ENCODE data around the gene MRNIP.

MRNIP gene

GRCh38 chr5:179822444-179822990 lies 36.1 kb downstream of the MRNIP start:
- Histone ChIP-seq H3K36me3 (ENCODE audit: insufficient read depth, low read depth, low read length) (peaks cover 48% of the 10 kb centered on the region), H3K27ac (ENCODE audit: low read length) (no peak overlapping the region), H3K9ac (ENCODE audit: low read depth, low read length) (peak overlapping the region; percentile 20; the same call in 1 of the 2 replicates), H3K4me1 (ENCODE audit: insufficient read depth, low read length) (peaks cover 21% of the 10 kb centered on the region), H3K27me3 (ENCODE audit: insufficient read depth, low read length) (peaks cover 14% of the 10 kb centered on the region; the same call in 1 of the 2 replicates), H3K9me3 (ENCODE audit: insufficient read depth, low read depth, low read length) (no peaks in the 10 kb centered on the region), H3K4me3 (ENCODE audit: low read length) (peak overlapping the region; percentile 85; the same call in 1 of the 2 replicates)

GRCh38 chr5:179822059-179822432 lies 36.6 kb downstream of the MRNIP start:
- H3K4me1 ChIP-seq (ENCODE audit: insufficient read depth, low read length) = peaks cover 21% of the 10 kb centered on the region
- H3K9ac ChIP-seq (ENCODE audit: low read depth, low read length) = peak overlapping the region; percentile 20; the same call in 1 of the 2 replicates
- H3K4me3 ChIP-seq (ENCODE audit: low read length) = peak overlapping the region; percentile 85
- no peak overlapping the region for H3K27ac ChIP-seq (ENCODE audit: low read length)
- no peaks in the 10 kb centered on the region for H3K9me3 ChIP-seq (ENCODE audit: insufficient read depth, low read depth, low read length)
- peaks cover 19% of the 10 kb centered on the region; the same call in 1 of the 2 replicates for H3K27me3 ChIP-seq (ENCODE audit: insufficient read depth, low read length)
- peaks cover 43% of the 10 kb centered on the region for H3K36me3 ChIP-seq (ENCODE audit: insufficient read depth, low read depth, low read length)

- Histone ChIP-seq H3K36me3 (ENCODE audit: insufficient read depth, low read depth, low read length) (peaks cover 37% of the 10 kb centered on the region), H3K4me1 (ENCODE audit: insufficient read depth, low read length) (peaks cover 21% of the 10 kb centered on the region), H3K27me3 (ENCODE audit: insufficient read depth, low read length) (peaks cover 24% of the 10 kb centered on the region; the same call in 1 of the 2 replicates), H3K4me3 (ENCODE audit: low read length) (peak overlapping the region; percentile 85), H3K9ac (ENCODE audit: low read depth, low read length) (peak overlapping the region; percentile 82), H3K27ac (ENCODE audit: low read length) (no peak overlapping the region), H3K9me3 (ENCODE audit: insufficient read depth, low read depth, low read length) (no peaks in the 10 kb centered on the region)
Measured at GRCh38 chr5:179821298-179822058, 37.1 kb downstream of the MRNIP start.

- H3K4me1 ChIP-seq (ENCODE audit: insufficient read depth, low read length) = peaks cover 21% of the 10 kb centered on the region
- peaks cover 32% of the 10 kb centered on the region; the same call in 1 of the 2 replicates for H3K27me3 ChIP-seq (ENCODE audit: insufficient read depth, low read length)
- H3K9me3 ChIP-seq (ENCODE audit: insufficient read depth, low read depth, low read length) = no peaks in the 10 kb centered on the region
- peak within 1 kb of the TSS; percentile 85 for H3K4me3 ChIP-seq (ENCODE audit: low read length)
- H3K9ac ChIP-seq (ENCODE audit: low read depth, low read length) = peak within 1 kb of the TSS; percentile 82
- H3K27ac ChIP-seq (ENCODE audit: low read length) = peak within 1 kb of the TSS; percentile 3
- peaks cover 29% of the 10 kb centered on the region for H3K36me3 ChIP-seq (ENCODE audit: insufficient read depth, low read depth, low read length)
Measured at GRCh38 chr5:179820483-179821297, 37.9 kb downstream of the MRNIP start, which contains the start of gene SQSTM1. Gene SQSTM1, plus strand, starts transcription at chr5:179820905. Its CDS starts 32 bp downstream, at chr5:179820937.

GRCh38 chr5:179820127-179820482 lies 38.5 kb downstream of the MRNIP start:
- Histone ChIP-seq H3K36me3 (ENCODE audit: insufficient read depth, low read depth, low read length) (peaks cover 23% of the 10 kb centered on the region), H3K4me1 (ENCODE audit: insufficient read depth, low read length) (peaks cover 21% of the 10 kb centered on the region), H3K9ac (ENCODE audit: low read depth, low read length) (peak overlapping the region; percentile 82; the same call in 1 of the 2 replicates), H3K4me3 (ENCODE audit: low read length) (peak overlapping the region; percentile 85; the same call in 1 of the 2 replicates), H3K27ac (ENCODE audit: low read length) (peak overlapping the region; percentile 3), H3K27me3 (ENCODE audit: insufficient read depth, low read length) (peaks cover 37% of the 10 kb centered on the region; the same call in 1 of the 2 replicates), H3K9me3 (ENCODE audit: insufficient read depth, low read depth, low read length) (no peaks in the 10 kb centered on the region)

- peaks cover 18% of the 10 kb centered on the region for H3K36me3 ChIP-seq (ENCODE audit: insufficient read depth, low read depth, low read length)
- peak overlapping the region; percentile 82; the same call in 1 of the 2 replicates for H3K9ac ChIP-seq (ENCODE audit: low read depth, low read length)
- peak overlapping the region; percentile 85; the same call in 1 of the 2 replicates for H3K4me3 ChIP-seq (ENCODE audit: low read length)
- H3K4me1 ChIP-seq (ENCODE audit: insufficient read depth, low read length) = peaks cover 21% of the 10 kb centered on the region
- H3K27me3 ChIP-seq (ENCODE audit: insufficient read depth, low read length) = peaks cover 37% of the 10 kb centered on the region; the same call in 1 of the 2 replicates
- no peaks in the 10 kb centered on the region for H3K9me3 ChIP-seq (ENCODE audit: insufficient read depth, low read depth, low read length)
- H3K27ac ChIP-seq (ENCODE audit: low read length) = no peak overlapping the region
Measured at GRCh38 chr5:179819296-179820126, 39.1 kb downstream of the MRNIP start.

- Histone ChIP-seq H3K27me3 (ENCODE audit: insufficient read depth, low read length) (peaks cover 37% of the 10 kb centered on the region; the same call in 1 of the 2 replicates), H3K9me3 (ENCODE audit: insufficient read depth, low read depth, low read length) (no peaks in the 10 kb centered on the region), H3K4me1 (ENCODE audit: insufficient read depth, low read length) (peaks cover 23% of the 10 kb centered on the region), H3K36me3 (ENCODE audit: insufficient read depth, low read depth, low read length) (peaks cover 11% of the 10 kb centered on the region), H3K4me3 (ENCODE audit: low read length) (peak overlapping the region; percentile 54; the same call in 1 of the 2 replicates), H3K9ac (ENCODE audit: low read depth, low read length) (peak overlapping the region; percentile 82; the same call in 1 of the 2 replicates), H3K27ac (ENCODE audit: low read length) (no peak overlapping the region)
Measured at GRCh38 chr5:179818746-179819295, 39.8 kb downstream of the MRNIP start.

- no peaks in the 10 kb centered on the region for H3K9me3 ChIP-seq (ENCODE audit: insufficient read depth, low read depth, low read length)
- H3K36me3 ChIP-seq (ENCODE audit: insufficient read depth, low read depth, low read length) = 0 out of 2 replicates have a peak, but pooled peaks cover 9% of the 10 kb centered on the region
- peaks cover 27% of the 10 kb centered on the region for H3K4me1 ChIP-seq (ENCODE audit: insufficient read depth, low read length)
- no peak overlapping the region for H3K27ac ChIP-seq (ENCODE audit: low read length)
- H3K4me3 ChIP-seq (ENCODE audit: low read length) = peak overlapping the region; percentile 54; the same call in 1 of the 2 replicates
- H3K27me3 ChIP-seq (ENCODE audit: insufficient read depth, low read length) = peaks cover 37% of the 10 kb centered on the region; the same call in 1 of the 2 replicates
- no peak overlapping the region; the same call in 1 of the 2 replicates for H3K9ac ChIP-seq (ENCODE audit: low read depth, low read length)
Measured at GRCh38 chr5:179817890-179818745, 40.5 kb downstream of the MRNIP start.

GRCh38 chr5:179817470-179817840 lies 41.2 kb downstream of the MRNIP start:
- Histone ChIP-seq H3K27me3 (ENCODE audit: insufficient read depth, low read length) (peaks cover 37% of the 10 kb centered on the region; the same call in 1 of the 2 replicates), H3K9ac (ENCODE audit: low read depth, low read length) (no peak overlapping the region; the same call in 1 of the 2 replicates), H3K4me1 (ENCODE audit: insufficient read depth, low read length) (peaks cover 23% of the 10 kb centered on the region), H3K4me3 (ENCODE audit: low read length) (peak overlapping the region; percentile 56; the same call in 1 of the 2 replicates), H3K27ac (ENCODE audit: low read length) (no peak overlapping the region), H3K36me3 (ENCODE audit: insufficient read depth, low read depth, low read length) (peaks cover 8% of the 10 kb centered on the region; the same call in 1 of the 2 replicates), H3K9me3 (ENCODE audit: insufficient read depth, low read depth, low read length) (no peaks in the 10 kb centered on the region)
